Measurements from ENCODE around the gene GSK3A.

The GSK3A gene

GRCh38 chr19:42284591-42285341, 42.4 kb upstream of the GSK3A start (continued):
- TF ChIP-seq ZNF16 (tag by site-specific recombination; IDR thresholded peaks at IDR 0.05; ENCODE audit: low read depth) (no peak), ZBTB7A (tag by site-specific recombination; IDR thresholded peaks at IDR 0.05; ENCODE audit: low read depth) (0 out of 2 replicates have a peak, but pooled peaks have one; percentile 29), SCRT2 (tag by site-specific recombination; IDR thresholded peaks at IDR 0.05) (no peak), HOXD13 (CRISPR knock-in tag; IDR thresholded peaks at IDR 0.05; ENCODE audit: borderline replicate concordance) (no peak), RBAK (tag by site-specific recombination; IDR thresholded peaks at IDR 0.05) (no peak), ZNF837 (tag by site-specific recombination; IDR thresholded peaks at IDR 0.05) (no peak)

DNA sequence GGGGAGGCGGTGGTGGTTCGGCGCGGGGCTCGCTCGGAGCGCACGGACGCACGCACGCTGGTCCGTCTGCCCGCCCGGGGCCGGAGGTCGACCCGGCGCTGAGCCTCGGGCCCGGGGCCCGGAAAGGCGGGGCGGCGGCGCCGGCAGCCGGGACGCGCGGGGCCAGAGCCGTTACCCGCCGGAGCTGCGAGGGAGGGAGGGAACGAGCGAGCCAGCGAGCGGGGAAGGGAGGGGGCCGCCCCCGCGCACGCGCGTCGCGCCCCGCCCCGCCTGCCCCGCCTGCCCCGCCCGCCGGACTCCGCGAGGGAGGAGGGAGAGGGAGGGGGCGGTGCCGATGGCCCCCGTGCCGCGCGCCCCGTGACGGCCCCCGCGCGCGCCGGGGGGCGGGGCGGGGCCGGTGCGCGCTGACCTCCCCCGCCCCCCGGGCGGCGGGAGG, 41.7 kb upstream of the GSK3A start:
- CTCF ChIA-PET = no interaction called here
- POLR2A ChIA-PET = interaction anchor here (1.0 to 12.3 kb wide), 2 partner anchors 11 to 37 kb away, joined by 4 to 242 read pairs; partner anchors contain the start of gene GSK3A
- Histone ChIP-seq H3K4me1 (ENCODE audit: control insufficient read depth, insufficient read depth, low read length) (peaks cover 49% of the 10 kb centered on the region), H3K4me3 (ENCODE audit: low read depth, low read length) (peak overlapping the region; percentile 37), H3K27ac (ENCODE audit: extremely low read depth, low read depth, low read length) (peak overlapping the region; percentile 90), H3K9me3 (ENCODE audit: control insufficient read depth, insufficient read depth, low read depth, low read length) (no peaks in the 10 kb centered on the region), H3K36me3 (ENCODE audit: control insufficient read depth in 2 of 2, insufficient read depth in 1 of 2, low read length in 2 of 2) (peaks cover 0 to 25% of the 10 kb centered on the region in 2 experiments; a peak in 1 of 3 replicates)
- TF ChIP-seq IKZF3 (tag by site-specific recombination; IDR thresholded peaks at IDR 0.05) (0 out of 2 replicates have a peak, but pooled peaks have one; percentile 20), ZNF677 (tag by site-specific recombination; IDR thresholded peaks at IDR 0.05) (peak; percentile 37; the same call in 1 of the 2 replicates), ZNF596 (tag by site-specific recombination; IDR thresholded peaks at IDR 0.05) (peak; percentile 26; the same call in 1 of the 2 replicates), ZNF488 (tag by site-specific recombination; IDR thresholded peaks at IDR 0.05) (no peak)
- TF ChIP-seq, protein P1, sequence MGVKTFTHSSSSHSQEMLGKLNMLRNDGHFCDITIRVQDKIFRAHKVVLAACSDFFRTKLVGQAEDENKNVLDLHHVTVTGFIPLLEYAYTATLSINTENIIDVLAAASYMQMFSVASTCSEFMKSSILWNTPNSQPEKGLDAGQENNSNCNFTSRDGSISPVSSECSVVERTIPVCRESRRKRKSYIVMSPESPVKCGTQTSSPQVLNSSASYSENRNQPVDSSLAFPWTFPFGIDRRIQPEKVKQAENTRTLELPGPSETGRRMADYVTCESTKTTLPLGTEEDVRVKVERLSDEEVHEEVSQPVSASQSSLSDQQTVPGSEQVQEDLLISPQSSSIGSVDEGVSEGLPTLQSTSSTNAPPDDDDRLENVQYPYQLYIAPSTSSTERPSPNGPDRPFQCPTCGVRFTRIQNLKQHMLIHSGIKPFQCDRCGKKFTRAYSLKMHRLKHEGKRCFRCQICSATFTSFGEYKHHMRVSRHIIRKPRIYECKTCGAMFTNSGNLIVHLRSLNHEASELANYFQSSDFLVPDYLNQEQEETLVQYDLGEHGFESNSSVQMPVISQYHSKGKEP (tag by site-specific recombination; IDR thresholded peaks at IDR 0.05) = 0 out of 2 replicates have a peak, but pooled peaks have one; percentile 33

GRCh38 chr19:42283188-42284065, 41.0 kb upstream of the GSK3A start:
- CTCF ChIA-PET = interaction anchor here (0.6 to 7.5 kb wide), 6 partner anchors 12 to 80 kb away, joined by 3 to 276 read pairs (median 3); partner anchors contain the start of gene GSK3A
- POLR2A ChIA-PET = interaction anchor here (1.0 to 12.3 kb wide), 3 partner anchors 19 to 55 kb away, joined by 3 to 242 read pairs (median 6); partner anchors contain the start of genes GSK3A, PAFAH1B3 and PRR19
- TF ChIP-seq, protein P2, sequence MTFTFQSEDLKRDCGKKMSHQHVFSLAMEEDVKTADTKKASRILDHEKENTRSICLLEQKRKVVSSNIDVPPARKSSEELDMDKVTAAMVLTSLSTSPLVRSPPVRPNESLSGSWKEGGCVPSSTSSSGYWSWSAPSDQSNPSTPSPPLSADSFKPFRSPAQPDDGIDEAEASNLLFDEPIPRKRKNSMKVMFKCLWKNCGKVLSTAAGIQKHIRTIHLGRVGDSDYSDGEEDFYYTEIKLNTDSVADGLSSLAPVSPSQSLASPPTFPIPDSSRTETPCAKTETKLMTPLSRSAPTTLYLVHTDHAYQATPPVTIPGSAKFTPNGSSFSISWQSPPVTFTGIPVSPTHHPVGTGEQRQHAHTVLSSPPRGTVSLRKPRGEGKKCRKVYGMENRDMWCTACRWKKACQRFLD (tag by site-specific recombination; IDR thresholded peaks at IDR 0.05) = no peak
- TF ChIP-seq GLIS1 (tag by site-specific recombination; IDR thresholded peaks at IDR 0.05) (peak; percentile 96), ZNF24 (tag by site-specific recombination; IDR thresholded peaks at IDR 0.05) (peak; percentile 59; the same call in 1 of the 2 replicates), ZNF501 (tag by site-specific recombination; IDR thresholded peaks at IDR 0.05) (peak; percentile 97), ZNF335 (tag by site-specific recombination; conservative IDR thresholded peaks at IDR 0.05) (peak; percentile 50), ZNF16 (tag by site-specific recombination; IDR thresholded peaks at IDR 0.05; ENCODE audit: low read depth) (no peak), ZNF521 (tag by site-specific recombination; IDR thresholded peaks at IDR 0.05) (no peak), EGR2 (tag by site-specific recombination; IDR thresholded peaks at IDR 0.05; ENCODE audit: low read depth) (peak; percentile 100), REST (tag by site-specific recombination; IDR thresholded peaks at IDR 0.05) (no peak; the same call in 1 of the 2 replicates)
- TF ChIP-seq, protein P3, sequence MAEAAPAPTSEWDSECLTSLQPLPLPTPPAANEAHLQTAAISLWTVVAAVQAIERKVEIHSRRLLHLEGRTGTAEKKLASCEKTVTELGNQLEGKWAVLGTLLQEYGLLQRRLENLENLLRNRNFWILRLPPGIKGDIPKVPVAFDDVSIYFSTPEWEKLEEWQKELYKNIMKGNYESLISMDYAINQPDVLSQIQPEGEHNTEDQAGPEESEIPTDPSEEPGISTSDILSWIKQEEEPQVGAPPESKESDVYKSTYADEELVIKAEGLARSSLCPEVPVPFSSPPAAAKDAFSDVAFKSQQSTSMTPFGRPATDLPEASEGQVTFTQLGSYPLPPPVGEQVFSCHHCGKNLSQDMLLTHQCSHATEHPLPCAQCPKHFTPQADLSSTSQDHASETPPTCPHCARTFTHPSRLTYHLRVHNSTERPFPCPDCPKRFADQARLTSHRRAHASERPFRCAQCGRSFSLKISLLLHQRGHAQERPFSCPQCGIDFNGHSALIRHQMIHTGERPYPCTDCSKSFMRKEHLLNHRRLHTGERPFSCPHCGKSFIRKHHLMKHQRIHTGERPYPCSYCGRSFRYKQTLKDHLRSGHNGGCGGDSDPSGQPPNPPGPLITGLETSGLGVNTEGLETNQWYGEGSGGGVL (tag by site-specific recombination; IDR thresholded peaks at IDR 0.05) = peak; percentile 70

More at GRCh38 chr19:42283188-42284065, 41.0 kb upstream of the GSK3A start:
- H3K27ac ChIP-seq (ENCODE audit: extremely low read depth, low read depth, low read length) = peak overlapping the region; percentile 90
- H3K4me3 ChIP-seq (ENCODE audit: low read depth, low read length) = peak overlapping the region; percentile 39
- no peaks in the 10 kb centered on the region for H3K9me3 ChIP-seq (ENCODE audit: control insufficient read depth, insufficient read depth, low read depth, low read length)
- H3K4me1 ChIP-seq (ENCODE audit: control insufficient read depth, insufficient read depth, low read length) = peaks cover 51% of the 10 kb centered on the region
- H3K36me3 ChIP-seq (ENCODE audit: control insufficient read depth in 2 of 2, insufficient read depth in 1 of 2, low read length in 2 of 2) = peaks cover 0 to 18% of the 10 kb centered on the region in 2 experiments; a peak in 1 of 3 replicates
